Astrocyte (in vitro differentiated cells and primary cell): Measurements from ENCODE around the gene IDH2. TPM values are rescaled to one million over a fixed set of nuclear protein-coding genes. Genes with fewer than 3 reads are reported as not detected.

Experiments
- DNase-seq: peaks from one replicate; pipeline ENCODE4 v3.0.0-alpha.2; 2010; ENCODE audit warnings: low read depth
- FAIRE-seq: peaks from 2 replicates; lab custom pipeline; 2011; peaks lifted over from hg19 to GRCh38; lab: Jason Lieb, UNC
- H2AFZ ChIP-seq: 2 replicates; pipeline ENCODE4 v1.6.0; 2012; ENCODE audit warnings: low read depth, low read length, inconsistent platforms
- H3K27ac ChIP-seq: 2 replicates; pipeline ENCODE4 v1.5.1; 2011; ENCODE audit warnings: low read depth, low read length, inconsistent platforms
- H3K27me3 ChIP-seq: 2 replicates; pipeline ENCODE4 v1.6.0; 2011; ENCODE audit warnings: low read length, inconsistent platforms; ENCODE audit not compliant: insufficient read depth
- H3K36me3 ChIP-seq: 2 replicates; pipeline ENCODE4 v1.5.1; 2011; ENCODE audit warnings: low read length, inconsistent platforms; ENCODE audit not compliant: insufficient read depth
- H3K4me1 ChIP-seq: 2 replicates; pipeline ENCODE4 v1.5.1; 2011; ENCODE audit warnings: low read length, inconsistent platforms; ENCODE audit not compliant: insufficient read depth
- H3K4me2 ChIP-seq: 2 replicates; pipeline ENCODE4 v1.6.0; 2012; ENCODE audit warnings: low read length, inconsistent platforms
- H3K4me3 ChIP-seq: 2 replicates; pipeline ENCODE4 v1.5.1; 2011; ENCODE audit warnings: low read depth, mild to moderate bottlenecking, low read length, inconsistent platforms; ENCODE audit not compliant: insufficient read depth
- H3K79me2 ChIP-seq: 2 replicates; pipeline ENCODE4 v1.6.0; 2012; ENCODE audit warnings: mild to moderate bottlenecking, low read length, inconsistent platforms; ENCODE audit not compliant: insufficient read depth
- H3K9ac ChIP-seq: 2 replicates; pipeline ENCODE4 v1.6.0; 2012; ENCODE audit warnings: mild to moderate bottlenecking, low read length, inconsistent platforms
- H3K9me3 ChIP-seq: 2 replicates; pipeline ENCODE4 v1.5.1; 2012; ENCODE audit warnings: low read depth, mild to moderate bottlenecking, low read length, inconsistent platforms; ENCODE audit not compliant: insufficient read depth
- H4K20me1 ChIP-seq: 2 replicates; pipeline ENCODE4 v1.6.0; 2012; ENCODE audit warnings: low read length, inconsistent platforms; ENCODE audit not compliant: insufficient read depth
- H3K27ac Mint-ChIP-seq: one replicate; pipeline ENCODE4 v1.8.0; 2021; ENCODE audit warnings: mild to moderate bottlenecking, mixed read lengths; ENCODE audit not compliant: unreplicated experiment
- H3K27me3 Mint-ChIP-seq: one replicate; pipeline ENCODE4 v1.8.0; 2021; ENCODE audit warnings: low read depth, mixed read lengths; ENCODE audit not compliant: unreplicated experiment
- H3K36me3 Mint-ChIP-seq: one replicate; pipeline ENCODE4 v1.8.0; 2021; ENCODE audit warnings: low read depth, mixed read lengths; ENCODE audit not compliant: unreplicated experiment
- H3K4me1 Mint-ChIP-seq: one replicate; pipeline ENCODE4 v1.8.0; 2021; ENCODE audit warnings: low read depth, mixed read lengths; ENCODE audit not compliant: unreplicated experiment
- H3K4me3 Mint-ChIP-seq: one replicate; pipeline ENCODE4 v1.8.0; 2021; ENCODE audit warnings: mild to moderate bottlenecking, moderate library complexity, mixed read lengths; ENCODE audit not compliant: unreplicated experiment
- H3K9me3 Mint-ChIP-seq: one replicate; pipeline ENCODE4 v1.8.0; 2021; ENCODE audit warnings: mild to moderate bottlenecking, mixed read lengths; ENCODE audit not compliant: unreplicated experiment
- CTCF ChIP-seq: IDR thresholded peaks from 2 replicates; pipeline ENCODE4 v1.5.1; 2011; ENCODE audit warnings: low read depth, mild to moderate bottlenecking, inconsistent platforms, low read length, moderate library complexity; ENCODE audit not compliant: insufficient read depth
- EZH2 ChIP-seq: IDR thresholded peaks from 2 replicates; pipeline ENCODE4 v1.6.1; 2012; ENCODE audit warnings: mild to moderate bottlenecking, low read length, inconsistent platforms; ENCODE audit not compliant: insufficient read depth
- total RNA-seq: library from RNA; stranded (reverse); gene quantifications from 2 replicates; pipeline ENCODE4 v1.2.1, GENCODE V29; 2021

IDH2 gene
- total RNA-seq, 1 donor from 2014 or later = 76.6 TPM

DNA sequence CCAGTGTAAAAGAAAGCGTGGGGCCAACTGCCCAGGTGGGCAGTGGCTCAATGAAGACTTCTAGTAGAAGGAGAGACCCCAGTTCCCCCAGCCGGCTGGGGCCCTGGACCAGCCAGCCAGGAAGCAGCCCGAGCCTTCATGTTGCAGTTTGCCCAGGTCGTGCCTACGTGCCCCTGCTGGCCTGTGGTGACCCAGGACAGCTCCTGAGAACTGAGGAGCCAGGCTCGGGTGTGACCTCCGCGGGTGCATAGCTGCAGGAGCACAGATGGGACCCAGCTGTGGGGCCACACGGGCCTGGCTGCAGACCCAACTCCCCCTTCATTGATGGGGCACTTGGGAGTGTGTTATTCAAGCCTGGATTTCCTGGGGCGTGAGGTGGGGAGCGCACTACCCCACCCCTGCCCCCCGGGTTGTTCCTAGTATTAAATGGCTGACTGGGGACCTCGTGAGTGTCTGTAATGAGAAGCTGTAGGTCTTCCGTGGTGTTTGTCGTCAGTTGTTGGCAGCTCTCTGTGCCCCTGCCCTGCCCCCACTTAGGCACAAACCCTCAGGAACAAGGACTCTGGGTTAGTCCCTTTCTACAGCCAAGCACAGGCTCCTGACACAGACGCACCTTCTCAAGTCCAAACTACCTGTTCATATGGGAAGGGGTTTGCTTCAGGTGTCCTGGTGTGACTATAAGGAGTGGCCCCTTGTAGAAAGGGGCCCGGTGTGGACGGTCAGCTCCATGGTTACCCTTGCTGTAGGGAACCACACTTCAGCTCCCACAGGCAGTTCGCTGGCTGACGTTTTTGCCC, 39.1 kb downstream of the IDH2 start:
- no peak overlapping the region for H3K4me2 ChIP-seq
- H2AFZ ChIP-seq = no peak overlapping the region
- H3K4me1 ChIP-seq = peaks cover 4% of the 10 kb centered on the region
- no peak for TF ChIP-seq EZH2
- TF ChIP-seq CTCF = no peak
- no peaks in the 10 kb centered on the region for H3K9me3 ChIP-seq
- no peaks in the 10 kb centered on the region for H3K27me3 ChIP-seq
- H4K20me1 ChIP-seq = peaks cover 11% of the 10 kb centered on the region
- peaks cover 9% of the 10 kb centered on the region for H3K36me3 Mint-ChIP-seq
- no peaks in the 10 kb centered on the region for H3K27me3 Mint-ChIP-seq
- H3K27ac ChIP-seq = no peak overlapping the region
- no peak for FAIRE-seq
- H3K4me3 Mint-ChIP-seq = no peak overlapping the region
- no peak overlapping the region for H3K4me3 ChIP-seq
- H3K27ac Mint-ChIP-seq = no peak overlapping the region
- DNase-seq = no peak
- peaks cover 12% of the 10 kb centered on the region for H3K4me1 Mint-ChIP-seq
- H3K9ac ChIP-seq = no peak overlapping the region
- no peaks in the 10 kb centered on the region for H3K9me3 Mint-ChIP-seq
- no peaks in the 10 kb centered on the region for H3K36me3 ChIP-seq
- peaks cover 5% of the 10 kb centered on the region for H3K79me2 ChIP-seq

DNA sequence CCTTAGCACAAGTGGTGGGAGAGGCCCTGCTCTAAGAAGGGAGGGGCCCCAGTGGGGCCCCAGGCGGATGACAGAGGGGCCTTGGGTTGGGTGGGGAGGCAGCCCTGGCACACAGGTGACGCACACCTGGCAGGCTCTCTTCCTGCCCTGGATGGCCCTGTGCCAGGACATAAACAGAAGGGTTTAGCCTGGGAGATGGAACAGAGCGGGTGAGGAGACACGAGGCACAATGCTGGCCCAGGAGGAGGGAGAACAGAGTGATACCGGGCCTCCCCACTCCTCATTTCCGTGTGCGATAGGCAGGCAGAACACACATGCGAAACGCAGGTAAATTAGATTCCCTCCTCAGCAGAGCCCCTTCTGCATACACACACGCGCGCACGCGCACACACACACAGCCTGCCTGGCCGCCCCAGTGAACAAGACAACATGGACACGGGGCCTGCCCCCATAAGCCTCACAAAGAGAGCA, 39.8 kb downstream of the IDH2 start:
- Histone ChIP-seq H3K27ac (no peak overlapping the region), H3K9me3 (no peaks in the 10 kb centered on the region), H3K4me2 (no peak overlapping the region), H3K4me1 (peaks cover 4% of the 10 kb centered on the region), H4K20me1 (peaks cover 16% of the 10 kb centered on the region), H3K4me3 (no peak overlapping the region), H3K9ac (no peak overlapping the region), H2AFZ (no peak overlapping the region), H3K79me2 (peaks cover 2% of the 10 kb centered on the region), H3K27me3 (no peaks in the 10 kb centered on the region), H3K36me3 (no peaks in the 10 kb centered on the region)
- no peaks in the 10 kb centered on the region for H3K27me3 Mint-ChIP-seq
- no peaks in the 10 kb centered on the region for H3K9me3 Mint-ChIP-seq
- TF ChIP-seq EZH2 (no peak), CTCF (no peak)
- peaks cover 7% of the 10 kb centered on the region for H3K36me3 Mint-ChIP-seq
- no peak overlapping the region for H3K27ac Mint-ChIP-seq
- DNase-seq = no peak
- peaks cover 12% of the 10 kb centered on the region for H3K4me1 Mint-ChIP-seq
- FAIRE-seq = no peak
- H3K4me3 Mint-ChIP-seq = no peak overlapping the region

- Mint-ChIP-seq H3K4me1 (peaks cover 12% of the 10 kb centered on the region), H3K4me3 (no peak overlapping the region), H3K27ac (peak overlapping the region; percentile 58), H3K36me3 (peaks cover 7% of the 10 kb centered on the region), H3K9me3 (no peaks in the 10 kb centered on the region), H3K27me3 (no peaks in the 10 kb centered on the region)
- no peak overlapping the region for H3K4me3 ChIP-seq
- H3K27ac ChIP-seq = no peak overlapping the region
- H4K20me1 ChIP-seq = peaks cover 18% of the 10 kb centered on the region
- peaks cover 4% of the 10 kb centered on the region for H3K4me1 ChIP-seq
- TF ChIP-seq CTCF (no peak), EZH2 (no peak)
- no peaks in the 10 kb centered on the region for H3K9me3 ChIP-seq
- no peaks in the 10 kb centered on the region for H3K27me3 ChIP-seq
- no peak overlapping the region for H2AFZ ChIP-seq
- H3K9ac ChIP-seq = no peak overlapping the region
- no peak overlapping the region for H3K4me2 ChIP-seq
- no peaks in the 10 kb centered on the region for H3K36me3 ChIP-seq
- peaks cover 2% of the 10 kb centered on the region for H3K79me2 ChIP-seq
- DNase-seq (no peak), FAIRE-seq (no peak)
Observed at GRCh38 chr15:90062023-90062442, 40.2 kb downstream of the IDH2 start.
